Nephron (organoid): ENCODE results near the gene MRPL34.
A peak's percentile ranks its signal among the peaks of the same experiment; 100 is the strongest.

Source experiments
- H3K27ac Mint-ChIP-seq, 3 experiments: 2 replicates each; pipeline ENCODE4 v1.8.0; 2020; ENCODE audit warnings: mixed read lengths in 3 of 3, mild to moderate bottlenecking in 2 of 3, moderate library complexity in 1 of 3
- H3K27me3 Mint-ChIP-seq: 2 replicates; pipeline ENCODE4 v1.8.0; 2021; ENCODE audit warnings: low read depth, mild to moderate bottlenecking, moderate library complexity, mixed read lengths
- H3K36me3 Mint-ChIP-seq: 2 replicates; pipeline ENCODE4 v1.8.0; 2020; ENCODE audit warnings: low read depth, mixed read lengths
- H3K4me1 Mint-ChIP-seq: 2 replicates; pipeline ENCODE4 v1.8.0; 2020; ENCODE audit warnings: mixed read lengths
- H3K4me3 Mint-ChIP-seq, 3 experiments: 2 replicates each; pipeline ENCODE4 v1.8.0; 2020; ENCODE audit warnings: mild to moderate bottlenecking in 3 of 3, mixed read lengths in 3 of 3, moderate library complexity in 2 of 3
- H3K9me3 Mint-ChIP-seq: 2 replicates; pipeline ENCODE4 v1.8.0; 2020; ENCODE audit warnings: mixed read lengths
- CTCF ChIP-seq, 3 experiments: fragments of 200-600 bp; sonication (generic); IDR thresholded peaks; one replicate each; pipeline ENCODE4 v1.5.0; 2021; ENCODE audit warnings: antibody characterized with exemption in 3 of 3; ENCODE audit not compliant: unreplicated experiment in 3 of 3

MRPL34 gene

GRCh38 chr19:17303940-17304267 is 1.8 kb upstream of the MRPL34 start:
- Mint-ChIP-seq H3K27me3 (no peaks in the 10 kb centered on the region), H3K4me3 (peak overlapping the region; percentile 80 to 94 (median 87)), H3K4me1 (peaks cover 44% of the 10 kb centered on the region), H3K36me3 (peaks cover 7% of the 10 kb centered on the region), H3K27ac (peak overlapping the region; percentile 79 to 91 (median 86)), H3K9me3 (no peaks in the 10 kb centered on the region)
- no peak for TF ChIP-seq CTCF (IDR thresholded peaks at IDR 0.05; ENCODE audit: unreplicated experiment in 3 of 3)

- no peak for TF ChIP-seq CTCF (IDR thresholded peaks at IDR 0.05; ENCODE audit: unreplicated experiment in 3 of 3)
- Mint-ChIP-seq H3K36me3 (peaks cover 5% of the 10 kb centered on the region), H3K27me3 (no peaks in the 10 kb centered on the region), H3K9me3 (no peaks in the 10 kb centered on the region), H3K27ac (peak overlapping the region; percentile 80 to 93 (median 86)), H3K4me3 (peak overlapping the region; percentile 90 to 95 (median 94)), H3K4me1 (peaks cover 51% of the 10 kb centered on the region)
These were observed 1.1 kb upstream of the MRPL34 start for GRCh38 chr19:17304386-17305215.

GRCh38 chr19:17305216-17305516 is 506 bp upstream of the MRPL34 start:
- peaks cover 54% of the 10 kb centered on the region for H3K4me1 Mint-ChIP-seq
- H3K4me3 Mint-ChIP-seq, result peak overlapping the region; percentile 90 to 95 (median 94)
- no peaks in the 10 kb centered on the region for H3K27me3 Mint-ChIP-seq
- H3K27ac Mint-ChIP-seq, result peak overlapping the region; percentile 80 to 93 (median 86)
- H3K9me3 Mint-ChIP-seq, result no peaks in the 10 kb centered on the region
- no peak for TF ChIP-seq CTCF (IDR thresholded peaks at IDR 0.05; ENCODE audit: unreplicated experiment in 3 of 3)
- H3K36me3 Mint-ChIP-seq, result peaks cover 5% of the 10 kb centered on the region

GRCh38 chr19:17306285-17306714 is 628 bp downstream of the MRPL34 start:
- Mint-ChIP-seq H3K36me3 (peaks cover 5% of the 10 kb centered on the region), H3K27me3 (no peaks in the 10 kb centered on the region), H3K4me3 (peak overlapping the region; percentile 90 to 95 (median 94)), H3K4me1 (peaks cover 61% of the 10 kb centered on the region), H3K27ac (peak overlapping the region; percentile 86 to 87 (median 87)), H3K9me3 (no peaks in the 10 kb centered on the region)
- no peak for TF ChIP-seq CTCF (IDR thresholded peaks at IDR 0.05; ENCODE audit: unreplicated experiment in 3 of 3)

- H3K36me3 Mint-ChIP-seq, result peaks cover 4% of the 10 kb centered on the region
- peak overlapping the region; percentile 90 to 95 (median 94) for H3K4me3 Mint-ChIP-seq
- no peaks in the 10 kb centered on the region for H3K9me3 Mint-ChIP-seq
These were observed 2.3 kb downstream of the MRPL34 start for GRCh38 chr19:17307876-17308377.

More at GRCh38 chr19:17307876-17308377, 2.3 kb downstream of the MRPL34 start:
- peaks cover 55% of the 10 kb centered on the region for H3K4me1 Mint-ChIP-seq
- no peak for TF ChIP-seq CTCF (IDR thresholded peaks at IDR 0.05; ENCODE audit: unreplicated experiment in 3 of 3)
- H3K27me3 Mint-ChIP-seq, result no peaks in the 10 kb centered on the region
- H3K27ac Mint-ChIP-seq, result peak overlapping the region in 2 of 3 experiments; percentile 11 to 18
